Mucosa of descending colon (tissue), 3 donors: ENCODE measurements around the gene TCF7L2. TPM values are rescaled to one million over a fixed set of nuclear protein-coding genes. Genes with fewer than 3 reads are reported as not detected.

Experiments used
- ATAC-seq: fragments of 200-7000 bp; cut with Tn5 transposase; one replicate; pipeline ENCODE4 v1.9.1; 2020; ENCODE audit warnings: mild to moderate bottlenecking, moderate library complexity
- DNase-seq, 3 donors: peaks; one replicate each; pipeline ENCODE4 v3.0.0-alpha.2; 2020
- H3K36me3 ChIP-seq: fragments of 200-600 bp; one replicate; pipeline ENCODE4 v1.8.0; 2021; ENCODE audit warnings: low read depth, mild to moderate bottlenecking
- H3K4me1 ChIP-seq: fragments of 200-600 bp; one replicate; pipeline ENCODE4 v1.8.0; 2021; ENCODE audit warnings: low read depth, mild to moderate bottlenecking
- H3K4me3 ChIP-seq: fragments of 200-600 bp; one replicate; pipeline ENCODE4 v1.8.0; 2021; ENCODE audit warnings: mild to moderate bottlenecking
- H3K9me3 ChIP-seq: fragments of 200-600 bp; one replicate; pipeline ENCODE4 v1.8.0; 2021; ENCODE audit warnings: mild to moderate bottlenecking
- CTCF ChIP-seq: fragments of 200-600 bp; IDR thresholded peaks from one replicate; pipeline ENCODE4 v1.8.0; 2022; ENCODE audit warnings: antibody characterized with exemption, mild to moderate bottlenecking
- intact Hi-C, 2 donors: fragments of 100-400 bp; cut with DNase I in 1 of 2; cut with micrococcal nuclease in 1 of 2; formaldehyde crosslinking; loops; one replicate each; pipeline versions ENCODE4 v1.11.0 to v1.11.1; 2022; cut with DNase I, micrococcal nuclease
- total RNA-seq, 3 donors: library from RNA; stranded (reverse); fragmentation: NEBNext Ultra II Directional in 2 of 3; extraction: Animal tissue kit (Norgen Biotek cat#: 25700) in 2 of 3; gene quantifications; one replicate each; pipeline versions ENCODE4 v1.2.1 to v1.2.4, GENCODE V29; 2021 to 2023
- donor health status: DM: no; HTN: no; CAD: no; lungs with moderate emphysema.
- donor health status: DM: no; HTN: no; CAD: no.
- donor health status: DM: no; HTN: yes; CAD: no.

The TCF7L2 gene
- total RNA-seq, 3 donors from 2014 or later = 99.6 to 182 (median 102) TPM

GRCh38 chr10:113089551-113089950 lies 139.5 kb downstream of the TCF7L2 start:
- Histone ChIP-seq H3K4me3 (no peak overlapping the region), H3K9me3 (no peaks in the 10 kb centered on the region), H3K36me3 (no peaks in the 10 kb centered on the region), H3K4me1 (peaks cover 67% of the 10 kb centered on the region)
- DNase-seq (peak in 1 of 3 donors; percentile 58), ATAC-seq (peak; percentile 25)
- TF ChIP-seq CTCF = no peak
- intact Hi-C loops = no loop called here

GRCh38 chr10:113091920-113092319 lies 141.9 kb downstream of the TCF7L2 start:
- Histone ChIP-seq H3K4me1 (peaks cover 53% of the 10 kb centered on the region), H3K4me3 (no peak overlapping the region), H3K9me3 (no peaks in the 10 kb centered on the region), H3K36me3 (no peaks in the 10 kb centered on the region)
- TF ChIP-seq CTCF = no peak
- intact Hi-C loops = loop anchor here in 1 of 2 donors (5.0 kb wide), 1 partner anchor 135 kb away; no protein-coding TSS in a partner anchor
- DNase-seq (peak in 2 of 3 donors; percentile 58 to 72), ATAC-seq (peak; percentile 39)

- intact Hi-C loops = loop anchor here in 1 of 2 donors (5.0 kb wide), 1 partner anchor 136 kb away; no protein-coding TSS in a partner anchor
- ATAC-seq = peak; percentile 84
- Histone ChIP-seq H3K4me1 (peaks cover 39% of the 10 kb centered on the region), H3K9me3 (no peaks in the 10 kb centered on the region), H3K4me3 (no peak overlapping the region), H3K36me3 (no peaks in the 10 kb centered on the region)
- no peak for TF ChIP-seq CTCF
- DNase-seq = peak in 2 of 3 donors; percentile 55 to 60
Measured at GRCh38 chr10:113093188-113094113, 143.4 kb downstream of the TCF7L2 start.

- ATAC-seq (peak; percentile 2), DNase-seq (no peak)
- H3K36me3 ChIP-seq = no peaks in the 10 kb centered on the region
- TF ChIP-seq CTCF = no peak
- peaks cover 35% of the 10 kb centered on the region for H3K4me1 ChIP-seq
- no peaks in the 10 kb centered on the region for H3K9me3 ChIP-seq
- intact Hi-C loops = loop anchor here in 1 of 2 donors (5.0 kb wide), 1 partner anchor 137 kb away; no protein-coding TSS in a partner anchor
- H3K4me3 ChIP-seq = no peak overlapping the region
Measured at GRCh38 chr10:113094114-113094486, 144.1 kb downstream of the TCF7L2 start.

GRCh38 chr10:113095419-113096127 lies 145.5 kb downstream of the TCF7L2 start:
- H3K4me1 ChIP-seq = peaks cover 37% of the 10 kb centered on the region
- ATAC-seq (no peak), DNase-seq (no peak)
- H3K4me3 ChIP-seq = no peak overlapping the region
- H3K36me3 ChIP-seq = no peaks in the 10 kb centered on the region
- intact Hi-C loops = no loop called here
- TF ChIP-seq CTCF = no peak
- no peaks in the 10 kb centered on the region for H3K9me3 ChIP-seq
